BE2C (cell line): Measurements from ENCODE around the gene CRADD.
A peak's percentile ranks its signal among the peaks of the same experiment; 100 is the strongest.

Experiments
- DNase-seq: peaks from one replicate; pipeline ENCODE4 v3.0.0-alpha.2; 2020
- H3K27me3 ChIP-seq: fragments of 250-450 bp; sonication (Bioruptor Pico); 2 replicates; pipeline ENCODE4 v1.5.1; 2020; ENCODE audit warnings: mild to moderate bottlenecking
- H3K36me3 ChIP-seq: fragments of 250-450 bp; sonication (Bioruptor Pico); 2 replicates; pipeline ENCODE4 v1.5.1; 2020; ENCODE audit warnings: mild to moderate bottlenecking
- H3K4me1 ChIP-seq: fragments of 250-450 bp; sonication (Bioruptor Pico); 2 replicates; pipeline ENCODE4 v1.5.1; 2020
- H3K4me3 ChIP-seq: 2 replicates; pipeline ENCODE4 v1.5.1; 2011; ENCODE audit warnings: low read depth, low read length
- H3K9me3 ChIP-seq: fragments of 250-450 bp; sonication (Bioruptor Pico); 2 replicates; pipeline ENCODE4 v1.5.1; 2020
- TF ChIP-seq, protein P1 (sequence below): IDR thresholded peaks from 2 replicates; pipeline ENCODE4 v1.5.1; 2012; ENCODE audit warnings: mild to moderate bottlenecking, low read depth, low read length

CRADD gene

DNA sequence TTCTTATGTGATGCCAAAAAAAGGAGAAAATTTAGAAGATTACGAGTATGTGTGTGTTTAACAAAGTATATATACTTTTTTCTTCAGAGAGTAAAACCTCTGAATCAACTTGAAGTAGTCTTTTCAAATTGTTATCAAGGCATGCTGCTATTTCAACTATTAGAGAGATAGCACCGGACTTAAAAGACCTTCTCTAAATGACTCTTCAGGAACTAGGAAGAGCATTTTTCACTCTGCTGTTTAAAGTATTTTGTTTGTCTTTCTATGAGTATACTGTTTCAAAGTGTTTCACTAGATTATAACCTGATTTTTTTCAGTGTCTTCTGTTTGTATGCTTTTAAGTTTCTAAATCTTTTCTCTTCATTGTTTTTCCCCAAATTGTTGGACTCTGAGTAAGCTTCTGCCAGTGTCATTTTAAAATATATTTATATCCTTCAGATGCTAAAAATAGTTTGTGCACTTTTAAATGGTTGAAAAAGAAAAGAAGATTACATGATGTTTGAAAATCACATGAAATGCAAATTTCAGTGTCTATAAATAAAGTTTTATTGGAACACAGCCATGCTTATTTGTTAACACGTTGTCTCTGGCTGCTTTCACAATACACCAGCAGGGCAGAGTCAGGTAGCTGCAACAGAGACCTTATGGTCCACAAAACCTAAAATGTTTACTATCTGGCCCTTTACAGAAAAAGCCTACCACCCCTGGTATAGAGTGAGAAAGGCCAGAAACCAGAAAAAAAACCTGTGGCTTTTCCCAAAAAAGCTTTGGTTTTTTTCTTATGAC lies 21.3 kb downstream of the CRADD start:
- TF ChIP-seq, protein P1, sequence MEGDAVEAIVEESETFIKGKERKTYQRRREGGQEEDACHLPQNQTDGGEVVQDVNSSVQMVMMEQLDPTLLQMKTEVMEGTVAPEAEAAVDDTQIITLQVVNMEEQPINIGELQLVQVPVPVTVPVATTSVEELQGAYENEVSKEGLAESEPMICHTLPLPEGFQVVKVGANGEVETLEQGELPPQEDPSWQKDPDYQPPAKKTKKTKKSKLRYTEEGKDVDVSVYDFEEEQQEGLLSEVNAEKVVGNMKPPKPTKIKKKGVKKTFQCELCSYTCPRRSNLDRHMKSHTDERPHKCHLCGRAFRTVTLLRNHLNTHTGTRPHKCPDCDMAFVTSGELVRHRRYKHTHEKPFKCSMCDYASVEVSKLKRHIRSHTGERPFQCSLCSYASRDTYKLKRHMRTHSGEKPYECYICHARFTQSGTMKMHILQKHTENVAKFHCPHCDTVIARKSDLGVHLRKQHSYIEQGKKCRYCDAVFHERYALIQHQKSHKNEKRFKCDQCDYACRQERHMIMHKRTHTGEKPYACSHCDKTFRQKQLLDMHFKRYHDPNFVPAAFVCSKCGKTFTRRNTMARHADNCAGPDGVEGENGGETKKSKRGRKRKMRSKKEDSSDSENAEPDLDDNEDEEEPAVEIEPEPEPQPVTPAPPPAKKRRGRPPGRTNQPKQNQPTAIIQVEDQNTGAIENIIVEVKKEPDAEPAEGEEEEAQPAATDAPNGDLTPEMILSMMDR: no peak
- DNase-seq: no peak
- Histone ChIP-seq H3K9me3 (no peaks in the 10 kb centered on the region), H3K36me3 (no peaks in the 10 kb centered on the region), H3K4me1 (no peaks in the 10 kb centered on the region; the same call in 1 of the 2 replicates), H3K27me3 (no peaks in the 10 kb centered on the region), H3K4me3 (no peak overlapping the region)

DNA sequence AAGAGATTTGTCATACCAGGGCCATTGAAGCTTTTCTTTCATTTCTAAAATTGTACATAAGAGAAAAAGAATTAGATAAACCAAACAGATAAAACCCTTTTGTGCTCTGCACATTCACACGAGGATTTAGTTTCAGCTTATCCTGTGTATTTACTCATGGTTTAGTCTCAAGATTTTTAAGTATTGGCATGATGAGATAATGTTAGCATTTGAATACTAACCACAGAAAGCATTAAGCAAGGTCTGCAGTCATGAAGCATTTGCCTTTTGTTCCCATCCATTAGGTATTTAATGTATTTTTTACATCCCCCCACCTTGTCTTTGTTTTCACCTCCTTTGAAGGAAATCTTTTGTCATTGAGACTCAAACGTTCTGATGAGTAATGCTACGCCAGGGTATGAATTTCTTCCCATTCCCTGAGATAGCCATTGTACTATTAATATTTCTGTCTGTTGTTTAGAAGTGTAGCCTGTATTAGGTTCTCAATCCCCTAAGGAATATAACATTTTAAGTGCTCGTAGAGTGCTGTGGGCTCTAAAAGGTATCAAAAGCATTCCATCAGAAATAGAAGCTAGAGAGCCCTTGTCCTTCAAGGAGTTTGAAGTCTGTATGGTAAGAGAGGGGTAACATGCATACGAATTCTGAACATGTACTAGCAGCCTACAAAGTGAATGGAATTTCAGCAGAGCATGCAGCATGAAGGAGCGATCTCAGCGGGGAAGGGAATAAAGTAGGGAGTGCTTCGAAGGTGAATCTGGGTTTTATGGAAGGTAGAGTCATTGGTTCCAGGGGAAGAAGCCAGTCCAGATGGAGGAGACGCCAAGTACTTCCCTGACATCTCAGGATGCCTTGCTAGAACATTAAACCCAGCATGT lies 22.3 kb downstream of the CRADD start:
- Histone ChIP-seq H3K4me1 (peaks cover under 1% of the 10 kb centered on the region; the same call in 1 of the 2 replicates), H3K4me3 (no peak overlapping the region)
- DNase-seq: no peak

DNA sequence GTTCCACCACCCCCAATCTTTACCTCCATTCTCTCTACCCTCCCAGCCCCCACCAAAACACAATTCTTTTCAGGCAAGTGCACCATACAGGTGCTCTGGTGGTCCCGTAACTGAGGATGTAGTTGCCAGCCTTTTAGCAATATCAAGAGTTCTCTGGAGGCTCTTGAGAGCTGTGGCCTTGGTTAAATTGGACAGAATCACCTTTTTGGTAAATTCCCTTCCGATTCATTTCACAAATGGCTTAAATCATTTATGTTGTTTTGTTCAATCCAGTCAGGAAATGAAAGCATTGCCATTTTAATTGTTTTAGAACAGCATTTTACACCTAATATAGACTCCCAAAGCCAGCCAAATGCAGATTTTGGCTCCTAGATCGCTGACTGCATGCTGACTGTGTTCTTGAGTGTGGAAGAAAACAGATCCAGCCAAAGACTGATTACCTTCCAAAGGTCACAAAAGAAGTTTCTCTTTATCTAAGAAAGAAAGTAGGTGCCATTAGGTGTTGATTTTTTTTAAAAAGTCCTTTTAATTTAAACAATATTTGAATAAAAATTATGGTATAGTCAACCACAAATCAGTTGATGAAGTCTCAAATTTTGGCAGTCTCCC lies 25.6 kb downstream of the CRADD start:
- Histone ChIP-seq H3K36me3 (no peaks in the 10 kb centered on the region), H3K27me3 (no peaks in the 10 kb centered on the region), H3K4me1 (peaks cover 17% of the 10 kb centered on the region), H3K4me3 (no peak overlapping the region), H3K9me3 (no peaks in the 10 kb centered on the region)
- TF ChIP-seq, protein P1: no peak
- no peak for DNase-seq

More for the DNA sequence above, 22.3 kb downstream of the CRADD start:
- no peaks in the 10 kb centered on the region for H3K36me3 ChIP-seq
- no peaks in the 10 kb centered on the region for H3K9me3 ChIP-seq
- H3K27me3 ChIP-seq: no peaks in the 10 kb centered on the region
- TF ChIP-seq, protein P1: no peak

DNA sequence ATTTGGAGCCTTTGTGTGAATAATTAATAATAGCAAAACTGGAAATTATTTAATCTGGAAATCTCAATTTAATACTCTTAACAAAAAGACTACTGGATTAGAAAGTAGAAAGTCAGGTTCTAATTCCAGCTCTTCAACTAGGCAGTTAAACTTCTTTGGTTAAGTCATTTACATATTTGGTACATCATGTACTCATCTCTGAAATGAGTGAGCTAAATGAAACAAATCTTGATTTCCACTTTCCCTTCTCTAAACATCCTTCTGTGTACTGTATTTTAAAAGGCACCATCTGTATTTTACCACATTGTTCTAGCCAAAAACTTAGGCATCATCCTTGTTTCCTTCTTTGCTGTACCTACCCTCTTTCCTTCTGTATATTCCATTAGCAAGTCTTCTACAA lies 26.9 kb downstream of the CRADD start:
- Histone ChIP-seq H3K4me3 (no peak overlapping the region), H3K4me1 (peaks cover 17% of the 10 kb centered on the region), H3K36me3 (no peaks in the 10 kb centered on the region), H3K9me3 (no peaks in the 10 kb centered on the region), H3K27me3 (no peaks in the 10 kb centered on the region)
- DNase-seq: no peak
- TF ChIP-seq, protein P1: no peak

DNA sequence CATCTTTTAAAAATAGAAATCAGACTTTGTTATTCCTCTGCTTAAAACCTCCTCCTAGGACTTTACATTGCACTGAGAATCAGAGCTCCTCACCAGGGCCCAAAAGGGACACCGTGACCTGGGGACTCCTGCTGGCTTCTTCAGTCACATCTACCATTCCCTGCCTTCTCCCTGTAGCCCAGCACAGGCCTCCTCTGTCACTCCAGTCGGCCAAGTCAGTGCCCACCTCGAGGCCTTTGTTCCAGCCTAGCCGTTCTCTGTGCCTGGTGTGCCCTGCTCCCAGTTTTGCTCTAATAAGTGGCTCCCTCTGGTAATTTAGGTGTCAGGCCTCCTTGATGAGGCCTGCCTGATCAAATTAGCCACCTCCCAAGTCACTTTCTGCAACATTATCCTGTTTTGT lies 27.4 kb downstream of the CRADD start:
- peak; percentile 11 for DNase-seq
- no peaks in the 10 kb centered on the region for H3K36me3 ChIP-seq
- H3K4me1 ChIP-seq: peaks cover 17% of the 10 kb centered on the region
- H3K4me3 ChIP-seq: no peak overlapping the region
- no peaks in the 10 kb centered on the region for H3K9me3 ChIP-seq
- H3K27me3 ChIP-seq: no peaks in the 10 kb centered on the region
- TF ChIP-seq, protein P1: no peak
